Skeletal muscle satellite cell (primary cell): ENCODE data around the gene LGALSL. TPM values are rescaled to one million over a fixed set of nuclear protein-coding genes. Genes with fewer than 3 reads are reported as not detected.
A peak's percentile ranks its signal among the peaks of the same experiment; 100 is the strongest.

Experiments used
- H3K27me3 ChIP-seq: 2 replicates; pipeline ENCODE4 v1.7.0; 2013; ENCODE audit warnings: low read length; ENCODE audit not compliant: control insufficient read depth, insufficient read depth
- H3K36me3 ChIP-seq: 2 replicates; pipeline ENCODE4 v1.7.0; 2013; ENCODE audit warnings: mild to moderate bottlenecking, control low read depth, low read length; ENCODE audit not compliant: insufficient read depth
- H3K4me1 ChIP-seq: 2 replicates; pipeline ENCODE4 v1.7.0; 2013; ENCODE audit warnings: low read length; ENCODE audit not compliant: control insufficient read depth, insufficient read depth
- H3K4me2 ChIP-seq: 2 replicates; pipeline ENCODE4 v1.7.0; 2013; ENCODE audit warnings: mild to moderate bottlenecking, low read length
- H3K4me3 ChIP-seq: 2 replicates; pipeline ENCODE4 v1.7.0; 2013; ENCODE audit warnings: low read length
- H3K9ac ChIP-seq: 2 replicates; pipeline ENCODE4 v1.7.0; 2013; ENCODE audit warnings: mild to moderate bottlenecking, low read depth, low read length, moderate library complexity
- H3K9me3 ChIP-seq: replicated peaks from 2 replicates; pipeline ENCODE4 v1.7.0; 2013; ENCODE audit warnings: mild to moderate bottlenecking, control low read depth, low read length
- total RNA-seq: library from RNA; depleted of rRNA; stranded (reverse); fragments of >200 nt; gene quantifications from 2 replicates; pipeline ENCODE4 v1.2.3, GENCODE V29; 2012; rRNA removed

Gene LGALSL
- total RNA-seq, result 3.0 and 3.3 TPM in 2 replicates

- peak within 1 kb of the TSS; percentile 82 for H3K4me3 ChIP-seq
- peak within 1 kb of the TSS; percentile 87 for H3K4me2 ChIP-seq
- H3K9me3 ChIP-seq, result no peaks in the 10 kb centered on the region
- peaks cover 12% of the 10 kb centered on the region for H3K4me1 ChIP-seq
- H3K27me3 ChIP-seq, result peaks cover 4% of the 10 kb centered on the region
- peak within 1 kb of the TSS; percentile 82 for H3K9ac ChIP-seq
- H3K36me3 ChIP-seq, result no peaks in the 10 kb centered on the region
Observed at GRCh38 chr2:64453770-64454385, at the start of gene LGALSL. Gene LGALSL (plus strand): TSS chr2:64454162. CDS start chr2:64454546, 384 bp downstream.

GRCh38 chr2:64404743-64405142 is 49.2 kb upstream of the LGALSL start:
- peaks cover 18% of the 10 kb centered on the region for H3K27me3 ChIP-seq
- H3K36me3 ChIP-seq, result no peaks in the 10 kb centered on the region
- no peak overlapping the region for H3K4me3 ChIP-seq
- no peak overlapping the region for H3K4me2 ChIP-seq
- H3K9me3 ChIP-seq, result no peaks in the 10 kb centered on the region
- peaks cover 37% of the 10 kb centered on the region for H3K4me1 ChIP-seq
- H3K9ac ChIP-seq, result no peak overlapping the region

GRCh38 chr2:64405581-64406406 is 48.2 kb upstream of the LGALSL start:
- no peak overlapping the region for H3K9ac ChIP-seq
- H3K36me3 ChIP-seq, result no peaks in the 10 kb centered on the region
- H3K27me3 ChIP-seq, result peaks cover 24% of the 10 kb centered on the region

GRCh38 chr2:64406407-64406774 is 47.6 kb upstream of the LGALSL start:
- Histone ChIP-seq H3K9ac (no peak overlapping the region), H3K4me3 (no peak overlapping the region), H3K4me2 (no peak overlapping the region), H3K27me3 (peaks cover 30% of the 10 kb centered on the region), H3K9me3 (no peaks in the 10 kb centered on the region), H3K4me1 (peaks cover 37% of the 10 kb centered on the region), H3K36me3 (no peaks in the 10 kb centered on the region)

More at GRCh38 chr2:64405581-64406406, 48.2 kb upstream of the LGALSL start:
- H3K9me3 ChIP-seq, result no peaks in the 10 kb centered on the region
- H3K4me1 ChIP-seq, result peaks cover 37% of the 10 kb centered on the region
- H3K4me2 ChIP-seq, result peak overlapping the region; percentile 43
- H3K4me3 ChIP-seq, result peak overlapping the region; percentile 12

GRCh38 chr2:64408031-64408430 is 45.9 kb upstream of the LGALSL start:
- H3K36me3 ChIP-seq, result no peaks in the 10 kb centered on the region

GRCh38 chr2:64410671-64411070 is 43.3 kb upstream of the LGALSL start:
- H3K4me1 ChIP-seq, result peaks cover 7% of the 10 kb centered on the region
- no peaks in the 10 kb centered on the region for H3K36me3 ChIP-seq
- peaks cover 61% of the 10 kb centered on the region for H3K27me3 ChIP-seq
- H3K4me2 ChIP-seq, result no peak overlapping the region
- no peaks in the 10 kb centered on the region for H3K9me3 ChIP-seq
- no peak overlapping the region for H3K9ac ChIP-seq
- no peak overlapping the region for H3K4me3 ChIP-seq

More at GRCh38 chr2:64408031-64408430, 45.9 kb upstream of the LGALSL start:
- peaks cover 33% of the 10 kb centered on the region for H3K4me1 ChIP-seq
- H3K9me3 ChIP-seq, result no peaks in the 10 kb centered on the region
- H3K27me3 ChIP-seq, result peaks cover 46% of the 10 kb centered on the region
- H3K4me3 ChIP-seq, result no peak overlapping the region
- H3K4me2 ChIP-seq, result no peak overlapping the region
- H3K9ac ChIP-seq, result no peak overlapping the region

- Histone ChIP-seq H3K9me3 (no peaks in the 10 kb centered on the region), H3K9ac (no peak overlapping the region), H3K4me1 (no peaks in the 10 kb centered on the region), H3K27me3 (peaks cover 68% of the 10 kb centered on the region), H3K36me3 (no peaks in the 10 kb centered on the region), H3K4me3 (no peak overlapping the region), H3K4me2 (no peak overlapping the region)
Observed at GRCh38 chr2:64412671-64413070, 41.3 kb upstream of the LGALSL start.

GRCh38 chr2:64414736-64415435 is 39.1 kb upstream of the LGALSL start:
- Histone ChIP-seq H3K9me3 (no peaks in the 10 kb centered on the region), H3K9ac (no peak overlapping the region), H3K4me1 (no peaks in the 10 kb centered on the region), H3K4me3 (no peak overlapping the region), H3K36me3 (no peaks in the 10 kb centered on the region), H3K27me3 (peaks cover 52% of the 10 kb centered on the region), H3K4me2 (no peak overlapping the region)

- Histone ChIP-seq H3K9me3 (no peaks in the 10 kb centered on the region), H3K4me2 (no peak overlapping the region), H3K4me1 (no peaks in the 10 kb centered on the region), H3K36me3 (no peaks in the 10 kb centered on the region), H3K4me3 (no peak overlapping the region), H3K27me3 (peaks cover 31% of the 10 kb centered on the region), H3K9ac (no peak overlapping the region)
Observed at GRCh38 chr2:64417624-64418023, 36.3 kb upstream of the LGALSL start.

- H3K36me3 ChIP-seq, result no peaks in the 10 kb centered on the region
- no peak overlapping the region for H3K4me2 ChIP-seq
- H3K4me3 ChIP-seq, result no peak overlapping the region
- H3K9me3 ChIP-seq, result no peaks in the 10 kb centered on the region
- H3K4me1 ChIP-seq, result no peaks in the 10 kb centered on the region
- no peak overlapping the region for H3K9ac ChIP-seq
- peaks cover 35% of the 10 kb centered on the region for H3K27me3 ChIP-seq
Observed at GRCh38 chr2:64419596-64420165, 34.3 kb upstream of the LGALSL start.

- H3K27me3 ChIP-seq, result peaks cover 36% of the 10 kb centered on the region
- no peak overlapping the region for H3K9ac ChIP-seq
- no peaks in the 10 kb centered on the region for H3K36me3 ChIP-seq
- H3K4me3 ChIP-seq, result no peak overlapping the region
- H3K9me3 ChIP-seq, result no peaks in the 10 kb centered on the region
- H3K4me1 ChIP-seq, result no peaks in the 10 kb centered on the region
- H3K4me2 ChIP-seq, result no peak overlapping the region
Observed at GRCh38 chr2:64420677-64421076, 33.3 kb upstream of the LGALSL start.
